ENCODE results near the gene CCDC90B.

CCDC90B gene

DNA sequence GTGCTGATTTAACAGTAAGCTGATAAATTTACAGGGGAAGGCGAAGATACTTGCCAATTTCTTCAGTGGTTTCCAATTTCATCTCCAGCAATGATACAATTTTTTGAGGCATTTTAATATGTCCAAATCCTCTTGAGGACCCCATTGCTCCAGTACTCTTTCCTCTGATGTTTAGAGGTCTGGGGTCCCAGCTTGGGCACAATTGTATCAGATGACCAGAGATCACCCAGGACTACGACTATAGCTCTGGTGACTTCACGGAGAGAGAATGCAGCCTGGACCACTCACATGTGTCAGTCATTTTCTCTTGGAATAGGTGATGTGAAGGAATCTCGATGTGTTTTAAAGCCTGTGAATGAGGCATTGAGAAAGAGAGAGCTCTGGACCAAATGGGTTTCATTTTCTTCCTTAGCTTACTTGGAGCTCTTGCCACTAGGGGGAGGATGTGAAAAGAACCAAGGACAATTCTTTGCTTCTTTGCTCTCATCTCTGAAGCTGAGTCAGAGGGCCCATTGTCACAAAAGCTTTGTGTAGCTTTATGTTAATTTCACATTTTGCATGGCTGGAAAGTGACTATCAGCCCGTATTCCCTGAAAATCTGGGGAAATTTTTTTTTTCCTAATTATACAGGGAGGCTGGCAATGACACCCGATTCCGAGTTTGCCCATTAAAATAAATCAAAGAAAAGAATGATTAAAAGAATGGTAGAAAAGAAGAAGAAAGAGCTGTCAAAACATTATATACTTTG, 6.7 kb upstream of the CCDC90B start:
- TF ChIP-seq, protein P1, sequence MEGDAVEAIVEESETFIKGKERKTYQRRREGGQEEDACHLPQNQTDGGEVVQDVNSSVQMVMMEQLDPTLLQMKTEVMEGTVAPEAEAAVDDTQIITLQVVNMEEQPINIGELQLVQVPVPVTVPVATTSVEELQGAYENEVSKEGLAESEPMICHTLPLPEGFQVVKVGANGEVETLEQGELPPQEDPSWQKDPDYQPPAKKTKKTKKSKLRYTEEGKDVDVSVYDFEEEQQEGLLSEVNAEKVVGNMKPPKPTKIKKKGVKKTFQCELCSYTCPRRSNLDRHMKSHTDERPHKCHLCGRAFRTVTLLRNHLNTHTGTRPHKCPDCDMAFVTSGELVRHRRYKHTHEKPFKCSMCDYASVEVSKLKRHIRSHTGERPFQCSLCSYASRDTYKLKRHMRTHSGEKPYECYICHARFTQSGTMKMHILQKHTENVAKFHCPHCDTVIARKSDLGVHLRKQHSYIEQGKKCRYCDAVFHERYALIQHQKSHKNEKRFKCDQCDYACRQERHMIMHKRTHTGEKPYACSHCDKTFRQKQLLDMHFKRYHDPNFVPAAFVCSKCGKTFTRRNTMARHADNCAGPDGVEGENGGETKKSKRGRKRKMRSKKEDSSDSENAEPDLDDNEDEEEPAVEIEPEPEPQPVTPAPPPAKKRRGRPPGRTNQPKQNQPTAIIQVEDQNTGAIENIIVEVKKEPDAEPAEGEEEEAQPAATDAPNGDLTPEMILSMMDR (conservative IDR thresholded peaks at IDR 0.05; ENCODE audit: control insufficient read depth, insufficient read depth, low read depth, low read length) = peak; percentile 83
- H3K4me3 ChIP-seq (ENCODE audit: control insufficient read depth, low read depth, low read length) = no peak overlapping the region
- DNase-seq (ENCODE audit: low read depth) = peak; percentile 78

DNA sequence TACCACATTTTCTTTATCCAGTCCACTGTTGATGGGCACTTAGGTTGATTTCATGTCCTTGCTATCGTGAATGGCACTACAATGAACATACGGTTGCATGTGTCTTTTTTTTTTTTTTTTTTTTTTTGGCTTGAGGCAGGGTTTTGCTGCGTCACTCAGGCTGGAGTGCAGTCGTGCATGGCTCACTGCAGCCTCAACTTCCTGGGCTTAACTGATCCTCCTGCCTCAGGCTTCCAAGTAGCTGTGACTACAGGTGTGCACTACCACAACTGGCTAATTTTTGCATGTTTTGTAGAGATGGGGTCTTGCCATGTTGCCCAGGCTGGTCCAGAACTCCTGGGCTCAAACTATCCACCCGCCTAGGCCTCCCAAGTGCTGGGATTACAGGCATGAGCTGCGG, 1.5 kb upstream of the CCDC90B start:
- TF ChIP-seq, protein P1 (conservative IDR thresholded peaks at IDR 0.05; ENCODE audit: control insufficient read depth, insufficient read depth, low read depth, low read length) = no peak
- no peak for DNase-seq (ENCODE audit: low read depth)
- no peak overlapping the region for H3K4me3 ChIP-seq (ENCODE audit: control insufficient read depth, low read depth, low read length)

DNA sequence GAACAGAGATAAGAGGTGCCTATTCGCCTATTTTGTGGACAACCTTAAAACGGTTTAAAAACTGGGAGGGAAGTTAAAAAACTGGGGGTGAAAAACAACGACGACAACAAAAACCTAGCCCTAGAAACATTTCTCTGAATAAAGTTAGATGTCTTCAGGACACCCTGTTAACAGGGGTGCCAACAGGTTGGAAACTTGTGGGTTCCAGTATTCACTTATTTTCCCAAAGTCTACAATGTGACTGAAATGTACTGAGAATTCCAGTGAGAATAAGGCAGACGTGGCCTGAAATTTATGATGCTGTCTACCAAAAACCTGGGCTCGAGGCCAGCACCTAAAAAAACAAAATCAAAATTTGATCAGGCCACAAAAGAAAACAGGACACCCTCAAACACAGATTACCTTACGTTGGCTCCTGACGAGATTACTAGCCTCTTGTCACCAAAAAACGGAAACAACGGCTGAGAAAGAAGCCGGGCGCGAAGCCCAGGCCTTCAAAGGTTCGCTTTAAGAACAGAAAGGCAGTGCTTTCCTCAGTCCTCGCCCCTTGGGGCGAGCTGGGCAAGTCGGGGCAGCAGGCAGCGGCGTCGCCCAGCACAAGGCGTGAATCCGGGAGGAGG, 906 bp downstream of the CCDC90B start:
- H3K4me3 ChIP-seq (ENCODE audit: control insufficient read depth, low read depth, low read length) = peak overlapping the region; percentile 96
- no peak for DNase-seq (ENCODE audit: low read depth)
- TF ChIP-seq, protein P1 (conservative IDR thresholded peaks at IDR 0.05; ENCODE audit: control insufficient read depth, insufficient read depth, low read depth, low read length) = no peak

DNA sequence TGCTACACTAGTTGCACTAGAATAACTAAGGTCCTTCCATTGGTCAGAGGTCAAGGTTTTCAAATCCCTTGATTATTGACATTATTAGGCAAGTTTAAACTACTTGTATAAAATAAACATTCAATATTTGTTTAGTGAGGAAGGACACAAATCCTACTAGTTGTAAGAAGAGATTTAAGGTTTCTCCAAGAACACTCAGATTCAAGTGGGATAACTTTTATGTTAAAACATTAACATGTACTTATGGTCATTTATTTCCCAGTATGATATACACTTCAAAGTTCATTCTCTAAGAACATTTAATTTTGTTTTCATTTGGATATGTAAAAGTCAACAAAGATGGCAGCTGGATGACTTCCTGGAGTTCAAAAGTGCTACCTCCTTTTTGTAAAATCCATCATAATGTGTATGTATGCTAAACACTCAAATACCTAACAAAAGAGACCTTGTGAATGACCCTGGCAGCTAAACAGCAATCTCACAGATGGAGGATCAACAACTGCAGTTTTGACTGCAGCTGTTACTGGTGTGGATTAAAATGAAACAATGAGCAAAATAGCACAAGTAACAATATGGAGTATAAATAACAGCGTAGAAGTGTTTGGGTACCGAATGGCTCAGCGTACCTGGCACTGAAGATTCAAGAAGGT, 1.5 kb downstream of the CCDC90B start:
- TF ChIP-seq, protein P1 (conservative IDR thresholded peaks at IDR 0.05; ENCODE audit: control insufficient read depth, insufficient read depth, low read depth, low read length) = no peak
- DNase-seq (ENCODE audit: low read depth) = no peak
- H3K4me3 ChIP-seq (ENCODE audit: control insufficient read depth, low read depth, low read length) = peak overlapping the region; percentile 96

DNA sequence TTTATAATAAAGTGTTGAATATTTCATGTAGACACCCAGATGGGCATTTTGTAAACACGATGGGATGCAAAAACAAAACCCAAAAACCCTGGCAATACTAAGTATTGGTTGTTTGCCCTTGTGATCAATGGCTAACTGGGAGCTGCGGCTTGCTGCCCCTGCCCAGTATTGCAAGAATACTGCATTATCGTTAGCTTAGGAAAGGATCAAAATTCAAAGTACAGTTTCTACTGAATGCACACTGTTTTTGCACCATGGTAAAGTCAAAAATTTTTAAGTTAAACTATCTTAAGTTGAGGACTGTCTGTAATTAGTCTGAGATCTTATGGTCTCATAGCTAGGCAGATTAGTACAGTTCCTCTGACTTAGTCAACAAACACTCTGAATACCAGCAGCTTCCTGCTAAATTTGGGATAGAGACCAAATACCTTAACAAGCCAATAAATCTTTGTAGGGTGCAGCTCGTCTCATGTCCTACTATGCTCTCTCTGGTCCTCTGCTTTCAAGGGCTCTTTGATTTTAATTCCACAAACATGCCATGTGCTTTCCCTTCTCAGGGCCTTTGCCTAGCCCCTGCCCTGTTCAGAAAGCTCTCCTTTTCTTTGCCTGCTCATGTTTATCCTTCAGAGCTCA, 4.0 kb downstream of the CCDC90B start:
- TF ChIP-seq, protein P1 (conservative IDR thresholded peaks at IDR 0.05; ENCODE audit: control insufficient read depth, insufficient read depth, low read depth, low read length) = no peak
- DNase-seq (ENCODE audit: low read depth) = no peak
- H3K4me3 ChIP-seq (ENCODE audit: control insufficient read depth, low read depth, low read length) = no peak overlapping the region

DNA sequence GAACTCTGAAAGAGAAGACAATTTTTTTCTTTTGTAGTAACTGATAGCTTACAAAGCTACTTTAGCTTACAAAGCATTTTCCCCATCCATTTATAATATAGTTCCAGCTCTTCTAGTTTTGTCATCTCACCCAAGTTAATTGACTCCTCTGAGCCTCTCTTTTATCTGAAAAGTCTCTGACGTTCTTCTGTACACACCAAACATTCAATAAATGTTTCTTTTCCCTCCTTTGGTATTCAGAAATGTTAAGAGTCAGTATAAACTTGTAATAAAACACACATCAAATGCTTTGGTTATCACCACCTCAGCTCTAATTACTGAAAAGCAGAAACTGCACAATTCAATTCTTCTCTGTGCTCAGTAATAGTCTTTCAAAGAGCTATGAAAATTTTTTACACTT, 5.9 kb downstream of the CCDC90B start:
- no peak overlapping the region for H3K4me3 ChIP-seq (ENCODE audit: control insufficient read depth, low read depth, low read length)
- DNase-seq (ENCODE audit: low read depth) = no peak
- TF ChIP-seq, protein P1 (conservative IDR thresholded peaks at IDR 0.05; ENCODE audit: control insufficient read depth, insufficient read depth, low read depth, low read length) = no peak
